PC-9 (cell line): ENCODE results near the gene POLR1D.

ENCODE experiments used
- EZH2 ChIP-seq: fragments of 200-600 bp; sonication (generic); IDR thresholded peaks from 2 replicates; pipeline ENCODE4 v1.8.0; 2017; ENCODE audit warnings: antibody characterized with exemption, low read depth
- TF ChIP-seq, protein P1 (sequence below): fragments of 200-600 bp; sonication (generic); conservative IDR thresholded peaks from 2 replicates; pipeline ENCODE4 v1.6.1; 2017; ENCODE audit warnings: mixed run types, antibody characterized with exemption, mild to moderate bottlenecking, moderate library complexity

DNA sequence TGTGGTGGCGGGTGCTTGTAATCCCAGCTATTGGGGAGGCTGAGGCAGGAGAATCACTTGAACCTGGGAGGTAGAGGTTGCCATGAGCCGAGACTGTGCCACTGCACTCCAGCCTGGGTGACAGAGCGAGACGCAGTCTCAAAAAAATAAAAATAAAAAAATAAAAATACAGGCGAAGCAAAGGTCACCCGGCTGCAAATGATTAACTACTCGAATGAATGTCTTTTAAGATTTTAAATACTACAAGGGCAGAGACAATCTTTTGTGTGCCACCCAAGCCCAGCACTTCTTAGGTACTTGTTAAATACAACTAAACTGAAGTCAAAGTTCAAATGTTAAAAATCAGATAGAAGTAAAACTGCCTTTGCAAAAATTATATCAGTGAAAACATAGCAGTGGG, 8.1 kb upstream of the POLR1D start:
- TF ChIP-seq, protein P1, sequence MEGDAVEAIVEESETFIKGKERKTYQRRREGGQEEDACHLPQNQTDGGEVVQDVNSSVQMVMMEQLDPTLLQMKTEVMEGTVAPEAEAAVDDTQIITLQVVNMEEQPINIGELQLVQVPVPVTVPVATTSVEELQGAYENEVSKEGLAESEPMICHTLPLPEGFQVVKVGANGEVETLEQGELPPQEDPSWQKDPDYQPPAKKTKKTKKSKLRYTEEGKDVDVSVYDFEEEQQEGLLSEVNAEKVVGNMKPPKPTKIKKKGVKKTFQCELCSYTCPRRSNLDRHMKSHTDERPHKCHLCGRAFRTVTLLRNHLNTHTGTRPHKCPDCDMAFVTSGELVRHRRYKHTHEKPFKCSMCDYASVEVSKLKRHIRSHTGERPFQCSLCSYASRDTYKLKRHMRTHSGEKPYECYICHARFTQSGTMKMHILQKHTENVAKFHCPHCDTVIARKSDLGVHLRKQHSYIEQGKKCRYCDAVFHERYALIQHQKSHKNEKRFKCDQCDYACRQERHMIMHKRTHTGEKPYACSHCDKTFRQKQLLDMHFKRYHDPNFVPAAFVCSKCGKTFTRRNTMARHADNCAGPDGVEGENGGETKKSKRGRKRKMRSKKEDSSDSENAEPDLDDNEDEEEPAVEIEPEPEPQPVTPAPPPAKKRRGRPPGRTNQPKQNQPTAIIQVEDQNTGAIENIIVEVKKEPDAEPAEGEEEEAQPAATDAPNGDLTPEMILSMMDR = no peak
- no peak for TF ChIP-seq EZH2
